CD14-positive monocyte (primary cell): Measurements from ENCODE around the gene PTK7. TPM values are rescaled to one million over a fixed set of nuclear protein-coding genes. Genes with fewer than 3 reads are reported as not detected.

Experiments
- DNase-seq, 3 donors: peaks; one replicate each; pipeline ENCODE4 v3.0.0-alpha.2; 2011 to 2022
- H2AFZ ChIP-seq: 2 replicates; pipeline ENCODE4 v1.6.0; 2012; ENCODE audit warnings: mild to moderate bottlenecking, low read depth, low read length, inconsistent platforms; ENCODE audit not compliant: insufficient read depth, poor library complexity, severe bottlenecking
- H3K27ac ChIP-seq, 2 donors: 1 replicate in 1 of 2; 2 replicates in 1 of 2; pipeline ENCODE4 v1.5.1; 2012 to 2013; ENCODE audit warnings: low read length in 2 of 2, control low read depth in 1 of 2, inconsistent platforms in 1 of 2, low read depth in 1 of 2, mild to moderate bottlenecking in 1 of 2
- H3K27me3 ChIP-seq, 2 donors: one replicate each; pipeline versions ENCODE4 v1.6.0 to v1.6.1; 2011 to 2013; ENCODE audit warnings: low read length in 2 of 2; ENCODE audit not compliant: control insufficient read depth in 2 of 2, insufficient read depth in 2 of 2
- H3K36me3 ChIP-seq, 2 donors: replicated peaks in 1 of 2; 1 replicate in 1 of 2; 2 replicates in 1 of 2; pipeline versions ENCODE4 v1.5.1 to v1.6.1; 2012 to 2013; ENCODE audit warnings: low read length in 2 of 2, control low read depth in 1 of 2, inconsistent platforms in 1 of 2, mild to moderate bottlenecking in 1 of 2; ENCODE audit not compliant: insufficient read depth in 2 of 2, control insufficient read depth in 1 of 2
- H3K4me1 ChIP-seq, 2 donors: 1 replicate in 1 of 2; 2 replicates in 1 of 2; pipeline versions ENCODE4 v1.5.1 to v1.6.1; 2012 to 2013; ENCODE audit warnings: low read length in 2 of 2, control low read depth in 1 of 2, inconsistent platforms in 1 of 2, mild to moderate bottlenecking in 1 of 2, moderate library complexity in 1 of 2; ENCODE audit not compliant: insufficient read depth in 2 of 2, control insufficient read depth in 1 of 2
- H3K4me2 ChIP-seq: replicated peaks from 2 replicates; pipeline ENCODE3; 2012; ENCODE audit warnings: low read length, moderate library complexity, mild to moderate bottlenecking; ENCODE audit not compliant: poor library complexity, severe bottlenecking; ENCODE audit errors: extremely low read depth
- H3K4me3 ChIP-seq, 3 experiments: fragments of 200-600 bp in 1 of 3; sonication (generic) in 1 of 3; replicated peaks in 1 of 3; 1 replicate in 2 of 3; 2 replicates in 1 of 3; pipeline ENCODE4 v1.5.1; 2011 to 2013; ENCODE audit warnings: low read length in 3 of 3, mild to moderate bottlenecking in 3 of 3, control low read depth in 2 of 3, low read depth in 2 of 3, inconsistent platforms in 1 of 3, moderate library complexity in 1 of 3
- H3K79me2 ChIP-seq: 2 replicates; pipeline ENCODE4 v1.6.0; 2012; ENCODE audit warnings: mild to moderate bottlenecking, control low read depth, inconsistent platforms, low read length, moderate library complexity; ENCODE audit not compliant: insufficient read depth
- H3K9ac ChIP-seq: 2 replicates; pipeline ENCODE4 v1.6.0; 2017; ENCODE audit warnings: low read length, mild to moderate bottlenecking; ENCODE audit not compliant: insufficient read depth, poor library complexity, severe bottlenecking
- H3K9me3 ChIP-seq, 2 donors: replicated peaks in 1 of 2; 1 replicate in 1 of 2; 2 replicates in 1 of 2; pipeline versions ENCODE4 v1.5.1 to v1.6.1; 2012 to 2013; ENCODE audit warnings: low read length in 2 of 2, control low read depth in 1 of 2; ENCODE audit not compliant: control insufficient read depth in 1 of 2, insufficient read depth in 1 of 2
- H4K20me1 ChIP-seq: 2 replicates; pipeline ENCODE4 v1.6.0; 2012; ENCODE audit warnings: mild to moderate bottlenecking, low read length, control low read depth, moderate library complexity; ENCODE audit not compliant: insufficient read depth
- H3K27ac Mint-ChIP-seq, 7 donors: one replicate each; pipeline ENCODE4 v1.8.0; 2020; ENCODE audit warnings: mild to moderate bottlenecking in 7 of 7, mixed read lengths in 7 of 7, moderate library complexity in 6 of 7, inconsistent platforms in 2 of 7
- H3K27me3 Mint-ChIP-seq, 3 donors: one replicate each; pipeline ENCODE4 v1.8.0; 2021 to 2022; ENCODE audit warnings: low read depth in 3 of 3, mild to moderate bottlenecking in 3 of 3, mixed read lengths in 3 of 3, moderate library complexity in 3 of 3, inconsistent platforms in 1 of 3
- H3K36me3 Mint-ChIP-seq, 2 donors: one replicate each; pipeline ENCODE4 v1.8.0; 2020; ENCODE audit warnings: mixed read lengths in 2 of 2, inconsistent platforms in 1 of 2, mild to moderate bottlenecking in 1 of 2
- H3K4me1 Mint-ChIP-seq: one replicate; pipeline ENCODE4 v1.8.0; 2020; ENCODE audit warnings: mild to moderate bottlenecking, mixed read lengths
- H3K4me3 Mint-ChIP-seq, 2 donors: one replicate each; pipeline ENCODE4 v1.8.0; 2020; ENCODE audit warnings: mild to moderate bottlenecking in 2 of 2, mixed read lengths in 2 of 2, moderate library complexity in 1 of 2
- H3K9me3 Mint-ChIP-seq, 7 donors: one replicate each; pipeline ENCODE4 v1.8.0; 2020 to 2022; ENCODE audit warnings: mixed read lengths in 7 of 7, mild to moderate bottlenecking in 6 of 7, moderate library complexity in 6 of 7, inconsistent platforms in 2 of 7
- WGBS: methylation state at CpG from one replicate; pipeline ENCODE4 v1.1.5; 2013; ENCODE audit warnings: missing lambda C conversion rate; ENCODE audit not compliant: insufficient coverage; 5-methylcytosine and 5-hydroxymethylcytosine counted together
- intact Hi-C, 2 donors: fragments of 100-400 bp; cut with micrococcal nuclease; formaldehyde crosslinking; loops; one replicate each; pipeline versions ENCODE4 v1.15.0 to v1.15.1; 2023
- polyA plus RNA-seq, 3 donors: library from polyadenylated mRNA; depleted of rRNA in 1 of 3; unstranded in 2 of 3; stranded (reverse) in 1 of 3; fragments of 300-500 nt in 2 of 3; fragments of >200 nt in 1 of 3; fragmentation: Illumina TruSeq in 2 of 3; gene quantifications; 1 replicate in 2 of 3; 2 replicates in 1 of 3; pipeline ENCODE4 v1.2.3, GENCODE V29; 2012 to 2021
- TF ChIP-seq, protein P1 (sequence below): fragments of 200-600 bp; IDR thresholded peaks from one replicate; pipeline ENCODE4 v1.8.0; 2022; ENCODE audit warnings: antibody characterized with exemption, mild to moderate bottlenecking

Gene PTK7
- polyA plus RNA-seq, 3 donors = 0.19 TPM; not detected in 2

DNA sequence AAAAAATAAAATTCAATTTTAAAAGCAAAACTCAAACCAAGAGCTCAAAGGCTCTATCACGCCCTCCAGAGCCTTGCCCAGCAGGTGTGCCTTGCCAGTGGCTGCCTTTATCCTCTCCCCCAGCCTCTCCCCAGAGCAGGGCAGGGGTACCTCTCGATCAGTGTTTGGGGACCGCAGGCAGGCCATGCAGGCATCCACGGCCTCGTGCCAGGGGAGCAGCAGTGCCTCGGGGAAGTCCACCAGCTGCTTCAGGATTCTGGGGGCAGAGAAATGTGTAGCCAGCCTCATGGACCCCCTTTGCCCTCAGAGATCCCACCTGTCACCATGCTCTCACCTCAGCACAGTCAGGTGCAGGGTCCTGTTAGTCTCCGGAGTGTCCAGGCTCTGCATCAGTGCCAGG, 28.1 kb upstream of the PTK7 start:
- Mint-ChIP-seq H3K9me3 (peaks cover 0 to 2% (median 0%) of the 10 kb centered on the region in 7 donors), H3K27ac (peak overlapping the region in 1 of 7 donors; percentile 23)
- WGBS = 93% methylated on average over 7 of the region's 7 CpGs

DNA sequence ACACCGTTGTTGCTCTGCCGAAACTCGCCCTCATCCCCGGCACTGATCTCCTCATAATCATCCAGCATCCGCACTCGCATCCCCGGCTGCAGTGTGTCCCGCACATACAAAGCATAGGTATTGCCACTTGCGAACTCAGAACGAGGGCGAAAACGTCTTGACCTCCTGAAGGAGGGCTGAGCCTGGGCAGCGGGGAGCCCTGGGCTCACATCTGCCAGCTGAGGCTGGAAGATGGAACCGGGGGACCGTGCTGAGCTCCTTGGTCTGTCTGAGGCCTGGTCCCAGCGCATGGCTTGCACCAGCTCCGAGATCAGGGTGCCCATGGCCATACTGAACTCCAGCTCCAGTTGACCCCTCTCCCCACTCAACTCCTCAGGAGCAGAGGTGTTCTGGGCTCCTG, 25.1 kb upstream of the PTK7 start:
- Mint-ChIP-seq H3K27ac (peak overlapping the region in 1 of 7 donors; percentile 15), H3K36me3 (peaks cover 44 to 59% of the 10 kb centered on the region in 2 donors), H3K27me3 (peaks cover 0 to 5% (median 2%) of the 10 kb centered on the region in 3 donors), H3K9me3 (no peaks in the 10 kb centered on the region), H3K4me3 (no peak overlapping the region), H3K4me1 (peaks cover 27% of the 10 kb centered on the region)
- no peak overlapping the region for H3K9ac ChIP-seq
- no peak overlapping the region for H3K4me3 ChIP-seq
- H2AFZ ChIP-seq = no peak overlapping the region
- peaks cover 30 to 53% of the 10 kb centered on the region in 2 donors for H3K36me3 ChIP-seq
- peaks cover 2% of the 10 kb centered on the region for H3K79me2 ChIP-seq
- H3K27me3 ChIP-seq = no peaks in the 10 kb centered on the region
- 97% methylated on average over 15 of the region's 17 CpGs for WGBS
- intact Hi-C loops = loop anchor here in 1 of 2 donors (10.0 kb wide), 1 partner anchor 124 kb away; the partner anchor contains the start of gene SRF
- peaks cover 11 to 20% of the 10 kb centered on the region in 2 donors for H3K4me1 ChIP-seq
- no peaks in the 10 kb centered on the region for H3K9me3 ChIP-seq
- TF ChIP-seq, protein P1, sequence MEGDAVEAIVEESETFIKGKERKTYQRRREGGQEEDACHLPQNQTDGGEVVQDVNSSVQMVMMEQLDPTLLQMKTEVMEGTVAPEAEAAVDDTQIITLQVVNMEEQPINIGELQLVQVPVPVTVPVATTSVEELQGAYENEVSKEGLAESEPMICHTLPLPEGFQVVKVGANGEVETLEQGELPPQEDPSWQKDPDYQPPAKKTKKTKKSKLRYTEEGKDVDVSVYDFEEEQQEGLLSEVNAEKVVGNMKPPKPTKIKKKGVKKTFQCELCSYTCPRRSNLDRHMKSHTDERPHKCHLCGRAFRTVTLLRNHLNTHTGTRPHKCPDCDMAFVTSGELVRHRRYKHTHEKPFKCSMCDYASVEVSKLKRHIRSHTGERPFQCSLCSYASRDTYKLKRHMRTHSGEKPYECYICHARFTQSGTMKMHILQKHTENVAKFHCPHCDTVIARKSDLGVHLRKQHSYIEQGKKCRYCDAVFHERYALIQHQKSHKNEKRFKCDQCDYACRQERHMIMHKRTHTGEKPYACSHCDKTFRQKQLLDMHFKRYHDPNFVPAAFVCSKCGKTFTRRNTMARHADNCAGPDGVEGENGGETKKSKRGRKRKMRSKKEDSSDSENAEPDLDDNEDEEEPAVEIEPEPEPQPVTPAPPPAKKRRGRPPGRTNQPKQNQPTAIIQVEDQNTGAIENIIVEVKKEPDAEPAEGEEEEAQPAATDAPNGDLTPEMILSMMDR = no peak
- no peak overlapping the region for H3K4me2 ChIP-seq
- no peak for DNase-seq
- no peak overlapping the region for H3K27ac ChIP-seq
- H4K20me1 ChIP-seq = no peaks in the 10 kb centered on the region

More for the DNA sequence above, 28.1 kb upstream of the PTK7 start:
- no peak overlapping the region for H3K4me3 ChIP-seq
- peaks cover 2% of the 10 kb centered on the region for H3K79me2 ChIP-seq
- H3K9ac ChIP-seq = no peak overlapping the region
- TF ChIP-seq, protein P1 = no peak
- H3K27me3 ChIP-seq = no peaks in the 10 kb centered on the region
- intact Hi-C loops = no loop called here
- peaks cover 17% of the 10 kb centered on the region for H3K4me1 Mint-ChIP-seq
- DNase-seq = no peak
- peaks cover 56 to 79% of the 10 kb centered on the region in 2 donors for H3K36me3 Mint-ChIP-seq
- H4K20me1 ChIP-seq = no peaks in the 10 kb centered on the region
- H3K27me3 Mint-ChIP-seq = peaks cover 0 to 3% (median 1%) of the 10 kb centered on the region in 3 donors
- no peak overlapping the region for H3K4me2 ChIP-seq
- H3K4me1 ChIP-seq = peaks cover 5 to 6% of the 10 kb centered on the region in 2 donors
- no peak overlapping the region for H3K27ac ChIP-seq
- no peaks in the 10 kb centered on the region for H3K9me3 ChIP-seq
- H3K4me3 Mint-ChIP-seq = no peak overlapping the region
- peaks cover 42 to 69% of the 10 kb centered on the region in 2 donors for H3K36me3 ChIP-seq
- H2AFZ ChIP-seq = no peak overlapping the region
